SU-DHL-6 (cell line): ENCODE measurements around the gene SEPHS2.

Source experiments
- H2AFZ ChIP-seq: fragments of 200-600 bp; sonication (generic); 2 replicates; pipeline ENCODE4 v1.6.1; 2014; ENCODE audit warnings: low read depth, mild to moderate bottlenecking, moderate library complexity, mixed read lengths, antibody characterized with exemption, low read length; ENCODE audit not compliant: severe bottlenecking
- H3F3A ChIP-seq: fragments of 200-600 bp; shearing (Covaris generic); 2 replicates; pipeline ENCODE4 v1.6.0; 2016; ENCODE audit warnings: antibody characterized with exemption, mild to moderate bottlenecking; ENCODE audit not compliant: insufficient read depth
- H3K27ac ChIP-seq: fragments of 200-600 bp; sonication (generic); 2 replicates; pipeline ENCODE4 v1.5.1; 2016; ENCODE audit warnings: low read depth, mild to moderate bottlenecking, low read length, moderate library complexity, mixed read lengths
- H3K27me3 ChIP-seq: fragments of 200-600 bp; sonication (generic), shearing (Covaris generic); 2 replicates; pipeline ENCODE4 v1.6.0; 2014; ENCODE audit warnings: mild to moderate bottlenecking, low read length
- H3K36me3 ChIP-seq: fragments of 200-600 bp; sonication (generic); 2 replicates; pipeline ENCODE4 v1.6.1; 2014; ENCODE audit warnings: mild to moderate bottlenecking, low read length, mixed read lengths
- H3K4me2 ChIP-seq: fragments of 300-600, 200-600 bp; shearing (Covaris generic), sonication (generic); 2 replicates; pipeline ENCODE4 v1.6.0; 2014; ENCODE audit warnings: low read length, low read depth, mild to moderate bottlenecking; ENCODE audit not compliant: poor library complexity, severe bottlenecking
- H3K4me3 ChIP-seq: fragments of 200-600 bp; sonication (generic); 2 replicates; pipeline ENCODE4 v1.5.1; 2014; ENCODE audit warnings: antibody characterized with exemption, low read length, mild to moderate bottlenecking, mixed read lengths; ENCODE audit not compliant: insufficient read depth, poor library complexity, severe bottlenecking
- H3K79me2 ChIP-seq: fragments of 200-600 bp; sonication (generic); 2 replicates; pipeline ENCODE4 v1.6.1; 2014; ENCODE audit warnings: mild to moderate bottlenecking, low read length, moderate library complexity; ENCODE audit not compliant: insufficient read depth
- H3K9ac ChIP-seq: fragments of 200-600 bp; sonication (generic); 2 replicates; pipeline ENCODE4 v1.7.0; 2014; ENCODE audit warnings: mild to moderate bottlenecking, low read length
- H3K9me2 ChIP-seq: fragments of 200-600 bp; sonication (generic); replicated peaks from 2 replicates; pipeline ENCODE4 v1.6.1; 2014; ENCODE audit warnings: low read length; ENCODE audit not compliant: insufficient read depth
- H3K9me3 ChIP-seq: fragments of 200-600 bp; sonication (generic); 2 replicates; pipeline ENCODE4 v1.6.1; 2014; ENCODE audit warnings: low read length, mixed read lengths; ENCODE audit not compliant: insufficient read depth
- H4K20me1 ChIP-seq: fragments of 200-600 bp; sonication (generic); 2 replicates; pipeline ENCODE4 v1.6.1; 2014; ENCODE audit warnings: low read depth, mild to moderate bottlenecking, antibody characterized with exemption, low read length, moderate library complexity, mixed read lengths
- CTCF ChIP-seq: fragments of 200-600 bp; sonication (generic); IDR thresholded peaks from one replicate; pipeline ENCODE4 v1.5.1; 2017; ENCODE audit warnings: antibody characterized with exemption, mild to moderate bottlenecking, low read length, moderate library complexity; ENCODE audit not compliant: insufficient read depth, poor library complexity, severe bottlenecking
- EZH2phosphoT487 ChIP-seq: fragments of 200-600 bp; sonication (generic), shearing (Covaris generic); conservative IDR thresholded peaks from 2 replicates; pipeline ENCODE4 v1.6.1; 2018; ENCODE audit warnings: mild to moderate bottlenecking, antibody characterized with exemption, low read length, moderate library complexity, mixed read lengths

The SEPHS2 gene

GRCh38 chr16:30399435-30400186 lies 46.1 kb downstream of the SEPHS2 start:
- Histone ChIP-seq H2AFZ (no peak overlapping the region), H3K9me3 (no peaks in the 10 kb centered on the region), H3K79me2 (peaks cover 13% of the 10 kb centered on the region; the same call in 1 of the 2 replicates), H3K27ac (no peak overlapping the region), H3K9ac (peak overlapping the region; percentile 23), H3K36me3 (no peaks in the 10 kb centered on the region), H4K20me1 (no peaks in the 10 kb centered on the region), H3F3A (peaks cover 8% of the 10 kb centered on the region; the same call in 1 of the 2 replicates), H3K4me2 (peak overlapping the region; percentile 39), H3K4me3 (no peak overlapping the region), H3K9me2 (no peaks in the 10 kb centered on the region), H3K27me3 (no peaks in the 10 kb centered on the region)
- TF ChIP-seq CTCF (no peak), EZH2phosphoT487 (no peak)

GRCh38 chr16:30398661-30399434 lies 46.8 kb downstream of the SEPHS2 start:
- Histone ChIP-seq H3K9ac (no peak overlapping the region), H3K27me3 (no peaks in the 10 kb centered on the region), H4K20me1 (no peaks in the 10 kb centered on the region), H3K79me2 (peaks cover 13% of the 10 kb centered on the region; the same call in 1 of the 2 replicates), H3K4me3 (no peak overlapping the region), H2AFZ (no peak overlapping the region), H3K36me3 (no peaks in the 10 kb centered on the region), H3K27ac (no peak overlapping the region), H3K9me3 (no peaks in the 10 kb centered on the region), H3K4me2 (no peak overlapping the region), H3K9me2 (no peaks in the 10 kb centered on the region), H3F3A (peaks cover 8% of the 10 kb centered on the region; the same call in 1 of the 2 replicates)
- no peak for TF ChIP-seq EZH2phosphoT487
- no peak for TF ChIP-seq CTCF

- Histone ChIP-seq H3K4me3 (no peak overlapping the region), H3K9ac (no peak overlapping the region), H2AFZ (no peak overlapping the region), H3K36me3 (no peaks in the 10 kb centered on the region), H3K4me2 (no peak overlapping the region), H3K79me2 (peaks cover 13% of the 10 kb centered on the region; the same call in 1 of the 2 replicates), H3K9me3 (no peaks in the 10 kb centered on the region), H3K27me3 (no peaks in the 10 kb centered on the region), H3F3A (peaks cover 8% of the 10 kb centered on the region; the same call in 1 of the 2 replicates), H4K20me1 (no peaks in the 10 kb centered on the region), H3K27ac (no peak overlapping the region), H3K9me2 (no peaks in the 10 kb centered on the region)
- TF ChIP-seq EZH2phosphoT487, result no peak
- TF ChIP-seq CTCF, result no peak
Measured at GRCh38 chr16:30397776-30398660, 47.7 kb downstream of the SEPHS2 start.
